H1 (cell line): ENCODE measurements around the gene ZNF775. TPM values are rescaled to one million over a fixed set of nuclear protein-coding genes. Genes with fewer than 3 reads are reported as not detected.

Experiments used
- CHD2 ChIP-seq: IDR thresholded peaks from 2 replicates; pipeline ENCODE4 v1.6.1; 2012; ENCODE audit warnings: low read length, improper control_type of control experiment
- CTCF ChIP-seq, 3 experiments: IDR thresholded peaks; 1 replicate in 2 of 3; 2 replicates in 1 of 3; pipeline versions ENCODE4 v1.5.1 to v1.6.1; 2011; ENCODE audit warnings: low read length in 3 of 3, mild to moderate bottlenecking in 3 of 3, inconsistent platforms in 2 of 3, low read depth in 1 of 3, moderate library complexity in 1 of 3; ENCODE audit not compliant: insufficient read depth in 1 of 3; ENCODE audit errors: control extremely low read depth in 1 of 3
- NRF1 ChIP-seq: IDR thresholded peaks from 2 replicates; pipeline ENCODE4 v1.6.1; 2011; ENCODE audit warnings: mild to moderate bottlenecking, low read depth, low read length, improper control_type of control experiment
- SUZ12 ChIP-seq: fragments of 200-600 bp; sonication (generic); IDR thresholded peaks from 2 replicates; pipeline ENCODE4 v1.6.1; 2012; ENCODE audit warnings: mild to moderate bottlenecking, inconsistent platforms, low read length, moderate library complexity, mixed read lengths
- ZNF274 ChIP-seq: IDR thresholded peaks from 2 replicates; pipeline ENCODE4 v1.7.0; 2012; ENCODE audit warnings: low read length, borderline replicate concordance; ENCODE audit errors: extremely low read depth
- polyA plus RNA-seq, 7 experiments: library from polyadenylated mRNA; depleted of rRNA in 3 of 7; stranded (reverse) in 5 of 7; unstranded in 2 of 7; fragments of >200 nt in 5 of 7; fragments of 200-250 nt in 2 of 7; gene quantifications; 1 replicate in 5 of 7; 2 replicates in 1 of 7; 4 replicates in 1 of 7; pipeline versions ENCODE4 v1.2.1 to v1.2.3, GENCODE V29; 2011 to 2013; ENCODE audit warnings: missing spikeins in 2 of 7, mixed read lengths in 2 of 7
- total RNA-seq: library from RNA; stranded (reverse); fragmentation: NEBNext Ultra II Directional; extraction: Animal tissue kit (Norgen Biotek cat#: 25700); gene quantifications from 2 replicates; pipeline ENCODE4 v1.2.1, GENCODE V29; 2021

Gene ZNF775
- total and polyA plus RNA-seq, 2 of the 8 experiments (the other 6 are each of a cell fraction or from before 2014, with no cell fraction given) = 13.6 to 21.5 TPM

GRCh38 chr7:150396851-150397260, 17.7 kb downstream of the ZNF775 start (continued):
- TF ChIP-seq CTCF (IDR thresholded peaks at IDR 0.05; ENCODE audit: control extremely low read depth in 1 of 3, insufficient read depth in 1 of 3, low read depth in 1 of 3, low read length in 3 of 3) (no peak), ZNF274 (no peak), CHD2 (no peak), SUZ12 (no peak), NRF1 (no peak)
